ENCODE measurements around the gene KIAA1217. TPM values are rescaled to one million over a fixed set of nuclear protein-coding genes. Genes with fewer than 3 reads are reported as not detected.

Gene KIAA1217
- total and polyA plus RNA-seq, 9 of the 15 experiments (the other 6 are each of a cell fraction or from before 2014, with no cell fraction given) = 0.04 TPM; not detected in 8

GRCh38 chr10:24589265-24589664, 380.3 kb downstream of the KIAA1217 start:
- FAIRE-seq = no peak
- Histone ChIP-seq H3K9me3 (replicated peaks; ENCODE audit: control insufficient read depth, insufficient read depth, low read depth, low read length) (no peaks in the 10 kb centered on the region), H3K4me2 (ENCODE audit: insufficient read depth, low read length) (no peak overlapping the region), H2AFZ (ENCODE audit: low read depth, low read length) (no peak overlapping the region), H3K27me3 (ENCODE audit: control insufficient read depth in 2 of 2, insufficient read depth in 2 of 2, low read length in 2 of 2) (no peaks in the 10 kb centered on the region), H3K4me3 (no peak overlapping the region), H3K4me1 (replicated peaks in 1 of 2; ENCODE audit: control insufficient read depth in 2 of 2, insufficient read depth in 2 of 2, low read length in 2 of 2) (no peaks in the 10 kb centered on the region), H3K9ac (ENCODE audit: insufficient read depth in 1 of 2, low read depth in 2 of 2, low read length in 2 of 2) (no peak overlapping the region), H3K36me3 (ENCODE audit: control insufficient read depth, insufficient read depth, low read length) (peaks cover 84% of the 10 kb centered on the region), H4K20me1 (replicated peaks; ENCODE audit: control insufficient read depth, insufficient read depth, low read length) (no peaks in the 10 kb centered on the region), H3K9me1 (ENCODE audit: control insufficient read depth, insufficient read depth, low read length) (no peaks in the 10 kb centered on the region), H3K27ac (ENCODE audit: extremely low read depth, low read depth, low read length) (no peak overlapping the region), H3K79me2 (ENCODE audit: control insufficient read depth, insufficient read depth, low read length) (no peaks in the 10 kb centered on the region)
- 82% methylated on average over 2 of the region's 2 CpGs for WGBS (ENCODE audit: insufficient coverage, low coverage, missing lambda C conversion rate)
- ChIA-PET CTCF (ENCODE audit: low intra/inter-chr PET ratio) (no interaction called here), POLR2A (interaction anchor here (0.9 kb wide), 1 partner anchor 14 kb away, joined by 3 read pairs; no protein-coding TSS in a partner anchor)
- in situ Hi-C loops (cut with MboI) (no loop called here), intact Hi-C loops (cut with micrococcal nuclease) (no loop called here)
- no TSS peak for BruUV-seq (replicated peaks)
- ATAC-seq = no peak
- DNase-seq (ENCODE audit: extremely low read depth in 1 of 4, low spot score in 3 of 4) = no peak
- TF ChIP-seq, protein P1, sequence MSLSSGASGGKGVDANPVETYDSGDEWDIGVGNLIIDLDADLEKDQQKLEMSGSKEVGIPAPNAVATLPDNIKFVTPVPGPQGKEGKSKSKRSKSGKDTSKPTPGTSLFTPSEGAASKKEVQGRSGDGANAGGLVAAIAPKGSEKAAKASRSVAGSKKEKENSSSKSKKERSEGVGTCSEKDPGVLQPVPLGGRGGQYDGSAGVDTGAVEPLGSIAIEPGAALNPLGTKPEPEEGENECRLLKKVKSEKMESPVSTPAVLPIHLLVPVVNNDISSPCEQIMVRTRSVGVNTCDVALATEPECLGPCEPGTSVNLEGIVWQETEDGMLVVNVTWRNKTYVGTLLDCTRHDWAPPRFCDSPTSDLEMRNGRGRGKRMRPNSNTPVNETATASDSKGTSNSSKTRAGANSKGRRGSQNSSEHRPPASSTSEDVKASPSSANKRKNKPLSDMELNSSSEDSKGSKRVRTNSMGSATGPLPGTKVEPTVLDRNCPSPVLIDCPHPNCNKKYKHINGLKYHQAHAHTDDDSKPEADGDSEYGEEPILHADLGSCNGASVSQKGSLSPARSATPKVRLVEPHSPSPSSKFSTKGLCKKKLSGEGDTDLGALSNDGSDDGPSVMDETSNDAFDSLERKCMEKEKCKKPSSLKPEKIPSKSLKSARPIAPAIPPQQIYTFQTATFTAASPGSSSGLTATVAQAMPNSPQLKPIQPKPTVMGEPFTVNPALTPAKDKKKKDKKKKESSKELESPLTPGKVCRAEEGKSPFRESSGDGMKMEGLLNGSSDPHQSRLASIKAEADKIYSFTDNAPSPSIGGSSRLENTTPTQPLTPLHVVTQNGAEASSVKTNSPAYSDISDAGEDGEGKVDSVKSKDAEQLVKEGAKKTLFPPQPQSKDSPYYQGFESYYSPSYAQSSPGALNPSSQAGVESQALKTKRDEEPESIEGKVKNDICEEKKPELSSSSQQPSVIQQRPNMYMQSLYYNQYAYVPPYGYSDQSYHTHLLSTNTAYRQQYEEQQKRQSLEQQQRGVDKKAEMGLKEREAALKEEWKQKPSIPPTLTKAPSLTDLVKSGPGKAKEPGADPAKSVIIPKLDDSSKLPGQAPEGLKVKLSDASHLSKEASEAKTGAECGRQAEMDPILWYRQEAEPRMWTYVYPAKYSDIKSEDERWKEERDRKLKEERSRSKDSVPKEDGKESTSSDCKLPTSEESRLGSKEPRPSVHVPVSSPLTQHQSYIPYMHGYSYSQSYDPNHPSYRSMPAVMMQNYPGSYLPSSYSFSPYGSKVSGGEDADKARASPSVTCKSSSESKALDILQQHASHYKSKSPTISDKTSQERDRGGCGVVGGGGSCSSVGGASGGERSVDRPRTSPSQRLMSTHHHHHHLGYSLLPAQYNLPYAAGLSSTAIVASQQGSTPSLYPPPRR (CRISPR knock-in tag; IDR thresholded peaks at IDR 0.05; ENCODE audit: borderline replicate concordance) = no peak
- TF ChIP-seq CBFB (CRISPR knock-in tag; IDR thresholded peaks at IDR 0.05) (no peak), SLC30A9 (CRISPR knock-in tag; IDR thresholded peaks at IDR 0.05) (no peak), ZNF764 (CRISPR knock-in tag; IDR thresholded peaks at IDR 0.05; ENCODE audit: low read depth) (no peak), ZC3H11A (IDR thresholded peaks at IDR 0.05; ENCODE audit: low read depth, low read length) (no peak), ZBTB8A (IDR thresholded peaks at IDR 0.05; ENCODE audit: partially characterized antibody) (no peak), ZNF696 (CRISPR knock-in tag; conservative IDR thresholded peaks at IDR 0.05) (no peak), KLF16 (IDR thresholded peaks at IDR 0.05) (no peak)
